IMR-90 (cell line): ENCODE measurements around the gene SOWAHB. TPM values are rescaled to one million over a fixed set of nuclear protein-coding genes. Genes with fewer than 3 reads are reported as not detected.

ENCODE experiments used
- ATAC-seq: fragments of 200-7000 bp; cut with Tn5 transposase; 2 replicates; pipeline ENCODE4 v1.9.1; 2020; ENCODE audit warnings: low read depth, mild to moderate bottlenecking, moderate library complexity
- BruUV-seq: library from RNA; stranded (reverse); fragments of 400-500 nt; replicated peaks from 2 replicates; lab custom pipeline; 2021; lab: Mats Ljungman, UMichigan
- CTCF ChIA-PET: fragments of 300-600 bp; formaldehyde crosslinking; extraction: SDS; loops from one replicate; lab custom pipeline; 2021; ENCODE audit warnings: antibody characterized with exemption; lab: Yijun Ruan, JAX
- POLR2A ChIA-PET: fragments of 300-600 bp; sonication (Branson Sonifier 250); formaldehyde crosslinking; loops from one replicate; lab custom pipeline; 2022; ENCODE audit warnings: antibody characterized with exemption; ENCODE audit not compliant: unreplicated experiment; lab: Charles Lee
- DNase-seq: peaks from one replicate; pipeline ENCODE4 v3.0.0; 2013
- H2AFZ ChIP-seq: replicated peaks from 2 replicates; pipeline ENCODE3; 2013; ENCODE audit warnings: low read length, mild to moderate bottlenecking; ENCODE audit not compliant: poor library complexity
- H2AK5ac ChIP-seq: 2 replicates; pipeline ENCODE4 v1.6.1; 2013; ENCODE audit warnings: low read depth, low read length, inconsistent platforms
- H2AK9ac ChIP-seq: replicated peaks from 2 replicates; pipeline ENCODE3; 2013; ENCODE audit warnings: mild to moderate bottlenecking, low read depth, low read length, moderate library complexity; ENCODE audit not compliant: poor library complexity
- H2BK120ac ChIP-seq: 2 replicates; pipeline ENCODE4 v1.6.1; 2013; ENCODE audit warnings: low read depth, low read length, inconsistent platforms
- H2BK15ac ChIP-seq: 3 replicates; pipeline ENCODE4 v1.6.1; 2013; ENCODE audit warnings: low read depth, low read length, inconsistent platforms
- H2BK20ac ChIP-seq: 2 replicates; pipeline ENCODE4 v1.6.1; 2013; ENCODE audit warnings: low read depth, mild to moderate bottlenecking, inconsistent platforms, low read length, moderate library complexity
- H2BK5ac ChIP-seq: 2 replicates; pipeline ENCODE4 v1.6.1; 2013; ENCODE audit warnings: mild to moderate bottlenecking, low read depth, low read length, inconsistent platforms; ENCODE audit not compliant: poor library complexity, severe bottlenecking
- H3K14ac ChIP-seq: replicated peaks from 2 replicates; pipeline ENCODE4 v1.6.1; 2013; ENCODE audit warnings: low read depth, low read length, inconsistent platforms
- H3K18ac ChIP-seq: 2 replicates; pipeline ENCODE4 v1.6.1; 2013; ENCODE audit warnings: low read depth, low read length, control low read depth
- H3K23ac ChIP-seq: 2 replicates; pipeline ENCODE4 v1.6.1; 2013; ENCODE audit warnings: low read depth, low read length, inconsistent platforms
- H3K27ac ChIP-seq: 2 replicates; pipeline ENCODE4 v1.5.1; 2013; ENCODE audit warnings: mild to moderate bottlenecking, control low read depth, low read length; ENCODE audit not compliant: insufficient read depth
- H3K27me3 ChIP-seq: 2 replicates; pipeline ENCODE4 v1.6.1; 2013; ENCODE audit warnings: low read length; ENCODE audit not compliant: control insufficient read depth, insufficient read depth
- H3K36me3 ChIP-seq: 2 replicates; pipeline ENCODE4 v1.6.1; 2013; ENCODE audit warnings: low read length, mixed read lengths; ENCODE audit not compliant: control insufficient read depth, insufficient read depth
- H3K4ac ChIP-seq: 2 replicates; pipeline ENCODE4 v1.6.1; 2013; ENCODE audit warnings: low read depth, low read length, inconsistent platforms
- H3K4me1 ChIP-seq: 2 replicates; pipeline ENCODE4 v1.6.1; 2013; ENCODE audit warnings: low read length, mixed read lengths; ENCODE audit not compliant: control insufficient read depth, insufficient read depth
- H3K4me2 ChIP-seq: 2 replicates; pipeline ENCODE4 v1.6.1; 2013; ENCODE audit warnings: low read depth, mild to moderate bottlenecking, control low read depth, low read length, moderate library complexity
- H3K4me3 ChIP-seq: 2 replicates; pipeline ENCODE4 v1.5.1; 2013; ENCODE audit warnings: low read depth, mild to moderate bottlenecking, control low read depth, low read length, moderate library complexity; ENCODE audit not compliant: insufficient read depth
- H3K56ac ChIP-seq: 2 replicates; pipeline ENCODE4 v1.6.1; 2013; ENCODE audit warnings: low read length, inconsistent platforms; ENCODE audit not compliant: insufficient read depth; ENCODE audit errors: extremely low read depth
- H3K79me1 ChIP-seq, 2 experiments: 2 replicates each; pipeline ENCODE4 v1.6.1; 2013; ENCODE audit warnings: low read length in 2 of 2, inconsistent platforms in 1 of 2, low read depth in 1 of 2
- H3K9ac ChIP-seq: 2 replicates; pipeline ENCODE4 v1.6.1; 2013; ENCODE audit warnings: low read depth, low read length, control low read depth
- H3K9me1 ChIP-seq: 2 replicates; pipeline ENCODE4 v1.6.1; 2013; ENCODE audit warnings: low read length, inconsistent platforms; ENCODE audit not compliant: insufficient read depth
- H3K9me3 ChIP-seq: 2 replicates; pipeline ENCODE4 v1.6.1; 2013; ENCODE audit warnings: low read length; ENCODE audit not compliant: control insufficient read depth, insufficient read depth
- H4K20me1 ChIP-seq: 2 replicates; pipeline ENCODE4 v1.6.1; 2013; ENCODE audit warnings: low read length, inconsistent platforms; ENCODE audit not compliant: insufficient read depth
- H4K5ac ChIP-seq: 2 replicates; pipeline ENCODE4 v1.6.1; 2013; ENCODE audit warnings: mild to moderate bottlenecking, low read depth, low read length, control low read depth
- H4K8ac ChIP-seq, 2 experiments: 2 replicates each; pipeline ENCODE4 v1.6.1; 2013; ENCODE audit warnings: low read depth in 2 of 2, low read length in 2 of 2, control low read depth in 1 of 2, inconsistent platforms in 1 of 2
- H4K91ac ChIP-seq: 2 replicates; pipeline ENCODE4 v1.6.1; 2013; ENCODE audit warnings: low read depth, low read length, inconsistent platforms; ENCODE audit not compliant: insufficient read depth
- BHLHE40 ChIP-seq: fragments of 150-350 bp; IDR thresholded peaks from 2 replicates; pipeline ENCODE4 v1.6.1; 2016; ENCODE audit warnings: mild to moderate bottlenecking, low read depth, low read length
- CEBPB ChIP-seq: IDR thresholded peaks from 2 replicates; pipeline ENCODE4 v1.6.1; 2012; ENCODE audit warnings: low read depth, low read length, improper control_type of control experiment
- CHD1 ChIP-seq: IDR thresholded peaks from 2 replicates; pipeline ENCODE4 v1.6.1; 2012; ENCODE audit warnings: low read depth, low read length, improper control_type of control experiment
- CTCF ChIP-seq: conservative IDR thresholded peaks from 2 replicates; pipeline ENCODE4 v1.5.1; 2012; ENCODE audit warnings: mild to moderate bottlenecking, low read depth, low read length, improper control_type of control experiment
- ELK1 ChIP-seq: fragments of 150-350 bp; IDR thresholded peaks from 2 replicates; pipeline ENCODE4 v1.6.1; 2016; ENCODE audit warnings: low read depth, mild to moderate bottlenecking, low read length, moderate library complexity, borderline replicate concordance
- FOS ChIP-seq: fragments of 150-350 bp; IDR thresholded peaks from 2 replicates; pipeline ENCODE4 v1.6.1; 2016; ENCODE audit warnings: low read depth, low read length
- MAFK ChIP-seq: IDR thresholded peaks from 2 replicates; pipeline ENCODE4 v1.6.1; 2012; ENCODE audit warnings: low read depth, low read length, improper control_type of control experiment
- MAZ ChIP-seq: IDR thresholded peaks from 2 replicates; pipeline ENCODE4 v1.6.1; 2012; ENCODE audit warnings: low read depth, mild to moderate bottlenecking, low read length, improper control_type of control experiment, moderate library complexity, borderline replicate concordance
- MXI1 ChIP-seq: IDR thresholded peaks from 2 replicates; pipeline ENCODE4 v1.6.1; 2012; ENCODE audit warnings: low read depth, mild to moderate bottlenecking, low read length, moderate library complexity, borderline replicate concordance
- NFE2L2 ChIP-seq: fragments of 150-350 bp; IDR thresholded peaks from 2 replicates; pipeline ENCODE4 v1.6.1; 2016; ENCODE audit warnings: low read depth, mild to moderate bottlenecking, low read length
- POLR2A ChIP-seq: IDR thresholded peaks from 2 replicates; pipeline ENCODE4 v1.6.1; 2012; ENCODE audit warnings: mild to moderate bottlenecking, low read depth, low read length
- RAD21 ChIP-seq: IDR thresholded peaks from 2 replicates; pipeline ENCODE4 v1.6.1; 2012; ENCODE audit warnings: low read length, improper control_type of control experiment
- RCOR1 ChIP-seq: IDR thresholded peaks from 2 replicates; pipeline ENCODE4 v1.6.1; 2012; ENCODE audit warnings: mild to moderate bottlenecking, low read length, improper control_type of control experiment; ENCODE audit not compliant: insufficient replicate concordance
- RFX5 ChIP-seq: IDR thresholded peaks from 2 replicates; pipeline ENCODE4 v1.8.0; 2012; ENCODE audit warnings: low read depth, mild to moderate bottlenecking, low read length, moderate library complexity
- SMC3 ChIP-seq: fragments of 150-350 bp; IDR thresholded peaks from 2 replicates; pipeline ENCODE4 v1.6.1; 2016; ENCODE audit warnings: low read depth, mild to moderate bottlenecking, antibody characterized with exemption, low read length, moderate library complexity
- USF2 ChIP-seq: fragments of 150-350 bp; IDR thresholded peaks from 2 replicates; pipeline ENCODE4 v1.6.1; 2017; ENCODE audit warnings: mild to moderate bottlenecking, antibody characterized with exemption, low read length, low read depth
- WGBS, 2 experiments: methylation state at CpG; one replicate each; pipeline versions ENCODE4 v1.1.5 to v1.1.7; 2013; ENCODE audit warnings: missing lambda C conversion rate in 2 of 2; ENCODE audit not compliant: insufficient read length in 1 of 2; ENCODE audit errors: extremely low coverage in 2 of 2; 5-methylcytosine and 5-hydroxymethylcytosine counted together
- dilution Hi-C: fragments of 300-500 bp; cut with HindIII; formaldehyde crosslinking; loops from one replicate; pipeline ENCODE4 v1.14.3; 2018; ENCODE audit warnings: low sequenced_read_pairs; ENCODE audit not compliant: unreplicated experiment
- in situ Hi-C: fragments of 300-500 bp; cut with MboI; formaldehyde crosslinking; loops from 3 replicates; pipeline ENCODE4 v1.14.3; 2019; ENCODE audit warnings: low sequenced_read_pairs, inconsistent platforms, mixed read lengths
- intact Hi-C: fragments of 100-400 bp; cut with micrococcal nuclease; formaldehyde crosslinking; loops from 2 replicates; pipeline ENCODE4 v1.10.0; 2022
- polyA plus RNA-seq, 3 experiments: library from polyadenylated mRNA; depleted of rRNA; stranded (reverse); fragments of >200 nt; gene quantifications; 2 replicates each; pipeline ENCODE4 v1.2.3, GENCODE V29; 2012; ENCODE audit warnings: low replicate concordance in 1 of 3
- total RNA-seq: library from RNA; depleted of rRNA; stranded (reverse); fragments of >200 nt; gene quantifications from 2 replicates; pipeline ENCODE4 v1.2.3, GENCODE V29; 2012

SOWAHB gene
- total and polyA plus RNA-seq, 2 of the 4 experiments (the other 2 are of a cell fraction): not detected

GRCh38 chr4:76896048-76896447 lies 1.9 kb downstream of the SOWAHB start:
- no TSS peak for BruUV-seq
- CTCF ChIA-PET: interaction anchor here (1.5 kb wide), 1 partner anchor 94 kb away, joined by 3 read pairs; no protein-coding TSS in a partner anchor

More at GRCh38 chr4:76896048-76896447, 1.9 kb downstream of the SOWAHB start:
- Histone ChIP-seq H2BK15ac (no peak overlapping the region), H3K14ac (no peak overlapping the region), H2BK120ac (no peak overlapping the region), H3K27me3 (peaks cover 44% of the 10 kb centered on the region), H3K36me3 (no peaks in the 10 kb centered on the region), H3K79me1 (no peaks in the 10 kb centered on the region), H3K4ac (no peak overlapping the region), H4K5ac (no peak overlapping the region), H3K18ac (no peak overlapping the region), H2AK5ac (no peak overlapping the region), H3K9ac (no peak overlapping the region), H4K91ac (no peak overlapping the region), H3K23ac (no peak overlapping the region), H3K9me3 (no peaks in the 10 kb centered on the region; the same call in 1 of the 2 replicates), H2AFZ (no peak overlapping the region), H4K8ac (no peak overlapping the region), H2BK20ac (no peak overlapping the region), H3K56ac (no peak overlapping the region), H2BK5ac (no peak overlapping the region), H3K9me1 (no peaks in the 10 kb centered on the region), H2AK9ac (no peak overlapping the region), H3K27ac (no peak overlapping the region), H3K4me1 (peaks cover 3% of the 10 kb centered on the region; the same call in 1 of the 2 replicates), H3K4me3 (no peak overlapping the region), H3K4me2 (no peak overlapping the region), H4K20me1 (no peaks in the 10 kb centered on the region)
- ATAC-seq (no peak), DNase-seq (no peak)
- TF ChIP-seq NFE2L2 (no peak), POLR2A (no peak), FOS (no peak), MAZ (no peak), RAD21 (no peak), BHLHE40 (no peak), ELK1 (no peak), MAFK (no peak), MXI1 (no peak), CEBPB (no peak), SMC3 (no peak), RFX5 (no peak), CTCF (no peak), USF2 (no peak), CHD1 (no peak), RCOR1 (no peak)
- WGBS, 2 experiments: no CpG with 5 or more reads among the region's 8 CpGs
- POLR2A ChIA-PET: no interaction called here
- in situ Hi-C loops: no loop called here
- intact Hi-C loops: no loop called here
- dilution Hi-C loops: no loop called here
